NCI-H2227 (cell line): Measurements from ENCODE around the gene IQGAP2.
"Not testable (repeated sequence)": the region's sequence is repeated elsewhere in the genome, so short reads cannot be mapped to it uniquely, and the experiment has no call there.

ENCODE experiments used
- DNase-seq: peaks from one replicate; lab custom pipeline; 2025; ENCODE audit not compliant: unreplicated experiment; lab: John Stamatoyannopoulos, UW

The IQGAP2 gene

GRCh38 chr5:76598531-76598930 is 195.4 kb downstream of the IQGAP2 start:
- no peak for DNase-seq

- no peak for DNase-seq
Observed at GRCh38 chr5:76600716-76601115, 197.6 kb downstream of the IQGAP2 start.

GRCh38 chr5:76601470-76601869 is 198.4 kb downstream of the IQGAP2 start:
- DNase-seq = no peak

GRCh38 chr5:76602094-76602726 is 199.1 kb downstream of the IQGAP2 start:
- DNase-seq = no peak

- DNase-seq = not testable (repeated sequence)
Observed at GRCh38 chr5:76603991-76604390, 200.9 kb downstream of the IQGAP2 start.

- no peak for DNase-seq
Observed at GRCh38 chr5:76604838-76605237, 201.8 kb downstream of the IQGAP2 start.

- DNase-seq = no peak
Observed at GRCh38 chr5:76606701-76607100, 203.6 kb downstream of the IQGAP2 start.

- DNase-seq = no peak
Observed at GRCh38 chr5:76607353-76607871, 204.3 kb downstream of the IQGAP2 start.

- no peak for DNase-seq
Observed at GRCh38 chr5:76608833-76609232, 205.7 kb downstream of the IQGAP2 start.

- no peak for DNase-seq
Observed at GRCh38 chr5:76610196-76610595, 207.1 kb downstream of the IQGAP2 start.

- no peak for DNase-seq
Observed at GRCh38 chr5:76612942-76613341, 209.9 kb downstream of the IQGAP2 start.

GRCh38 chr5:76615759-76616158 is 212.7 kb downstream of the IQGAP2 start:
- DNase-seq = no peak

- no peak for DNase-seq
Observed at GRCh38 chr5:76616206-76616605, 213.1 kb downstream of the IQGAP2 start.

- DNase-seq = no peak
Observed at GRCh38 chr5:76617229-76617628, 214.1 kb downstream of the IQGAP2 start.

GRCh38 chr5:76617675-76618074 is 214.6 kb downstream of the IQGAP2 start:
- no peak for DNase-seq

- DNase-seq = no peak
Observed at GRCh38 chr5:76620166-76620565, 217.1 kb downstream of the IQGAP2 start.

GRCh38 chr5:76622076-76622475 is 219.0 kb downstream of the IQGAP2 start:
- DNase-seq = no peak

- DNase-seq = no peak
Observed at GRCh38 chr5:76622973-76623596, 220.0 kb downstream of the IQGAP2 start, which contains the start of gene F2RL2. Gene F2RL2, minus strand, starts transcription at chr5:76623403. Its CDS starts 173 bp downstream, at chr5:76623230.

GRCh38 chr5:76625087-76625815 is 222.2 kb downstream of the IQGAP2 start:
- no peak for DNase-seq

GRCh38 chr5:76626738-76627137 is 223.7 kb downstream of the IQGAP2 start:
- no peak for DNase-seq

- DNase-seq = no peak
Observed at GRCh38 chr5:76634661-76635060, 231.6 kb downstream of the IQGAP2 start.

- no peak for DNase-seq
Observed at GRCh38 chr5:76637490-76637889, 234.4 kb downstream of the IQGAP2 start.
